HCT116 (cell line): ENCODE data around the gene COMMD4. TPM values are rescaled to one million over a fixed set of nuclear protein-coding genes. Genes with fewer than 3 reads are reported as not detected.

ENCODE experiments used
- ATAC-seq: fragments of 200-7000 bp; cut with Tn5 transposase; 2 replicates; pipeline ENCODE4 v1.9.1; 2020; ENCODE audit warnings: mild to moderate bottlenecking, moderate library complexity
- BruUV-seq: library from RNA; stranded (reverse); fragments of 400-500 nt; replicated peaks from 2 replicates; lab custom pipeline; 2021; lab: Mats Ljungman, UMichigan
- CTCF ChIA-PET: fragments of 300-600 bp; sonication (Branson Sonifier 250); formaldehyde crosslinking; loops from one replicate; lab custom pipeline; 2021; ENCODE audit warnings: antibody characterized with exemption; lab: Charles Lee
- POLR2A ChIA-PET: fragments of 300-600, 350-600 bp; sonication (Branson Sonifier 250); formaldehyde crosslinking; loops from one replicate; lab custom pipeline; 2021; ENCODE audit warnings: antibody characterized with exemption; lab: Charles Lee
- RAD21 ChIA-PET, 2 experiments: fragments of 300-600 bp; sonication (Branson Sonifier 250); formaldehyde crosslinking; loops; one replicate each; lab custom pipeline; 2023; ENCODE audit warnings: low total read pairs in 2 of 2; ENCODE audit not compliant: uncharacterized antibody in 2 of 2, unreplicated experiment in 2 of 2, low non-redundant PET in 1 of 2; lab: Charles Lee
- DNase-seq: peaks from one replicate; pipeline ENCODE4 v3.0.0-alpha.2; 2010; ENCODE audit warnings: low read depth, low spot score
- H2AFZ ChIP-seq: fragments of 200-600 bp; shearing (Covaris generic), sonication (generic); 2 replicates; pipeline ENCODE4 v1.6.1; 2017; ENCODE audit warnings: low read depth, mixed run types, mixed read lengths, antibody characterized with exemption, low read length; ENCODE audit not compliant: poor library complexity, severe bottlenecking
- H3K27ac ChIP-seq: 2 replicates; pipeline ENCODE4 v1.5.1; 2012; ENCODE audit warnings: low read depth, low read length
- H3K27me3 ChIP-seq: fragments of 200-600 bp; sonication (generic); 2 replicates; pipeline ENCODE4 v1.6.1; 2016; ENCODE audit warnings: mixed run types, low read length, mixed read lengths; ENCODE audit not compliant: insufficient read depth
- H3K36me3 ChIP-seq, 2 experiments: fragments of 200-500 bp in 1 of 2; fragments of 200-600 bp in 1 of 2; sonication (Bioruptor generic) in 1 of 2; sonication (generic) in 1 of 2; 2 replicates each; pipeline versions ENCODE4 v1.5.1 to v1.6.1; 2014 to 2016; ENCODE audit warnings: low read length in 2 of 2, inconsistent platforms in 1 of 2, mixed read lengths in 1 of 2, mixed run types in 1 of 2; ENCODE audit not compliant: insufficient read depth in 2 of 2, control insufficient read depth in 1 of 2
- H3K4me1 ChIP-seq, 2 experiments: fragments of 200-600 bp in 1 of 2; sonication (generic) in 1 of 2; 2 replicates each; pipeline versions ENCODE4 v1.5.1 to v1.6.1; 2012 to 2017; ENCODE audit warnings: low read length in 2 of 2, inconsistent platforms in 1 of 2, mild to moderate bottlenecking in 1 of 2, mixed read lengths in 1 of 2, mixed run types in 1 of 2, moderate library complexity in 1 of 2; ENCODE audit not compliant: insufficient read depth in 2 of 2, control insufficient read depth in 1 of 2
- H3K4me2 ChIP-seq: fragments of 200-600 bp; sonication (generic); 2 replicates; pipeline ENCODE4 v1.6.1; 2017; ENCODE audit warnings: mixed run types, low read length, mixed read lengths
- H3K4me3 ChIP-seq, 2 experiments: fragments of 200-600 bp in 1 of 2; sonication (generic) in 1 of 2; replicated peaks in 1 of 2; 2 replicates each; pipeline ENCODE4 v1.5.1; 2011 to 2016; ENCODE audit warnings: low read length in 2 of 2, control low read depth in 1 of 2, low read depth in 1 of 2, mild to moderate bottlenecking in 1 of 2, mixed read lengths in 1 of 2, mixed run types in 1 of 2
- H3K79me2 ChIP-seq: fragments of 200-600 bp; sonication (generic); 2 replicates; pipeline ENCODE4 v1.6.1; 2017; ENCODE audit warnings: mild to moderate bottlenecking, mixed run types, low read length, moderate library complexity, mixed read lengths; ENCODE audit not compliant: insufficient read depth
- H3K9ac ChIP-seq: fragments of 200-600 bp; sonication (generic); 2 replicates; pipeline ENCODE4 v1.6.1; 2016; ENCODE audit warnings: low read length, mixed read lengths
- H3K9me2 ChIP-seq: fragments of 200-600 bp; sonication (generic), shearing (Covaris generic); 2 replicates; pipeline ENCODE4 v1.6.1; 2017; ENCODE audit warnings: mixed run types, mild to moderate bottlenecking, moderate library complexity; ENCODE audit not compliant: insufficient read depth
- H3K9me3 ChIP-seq, 2 experiments: fragments of 200-500 bp in 1 of 2; fragments of 200-600 bp in 1 of 2; sonication (Bioruptor generic) in 1 of 2; sonication (generic) in 1 of 2; 2 replicates each; pipeline ENCODE4 v1.6.1; 2014 to 2017; ENCODE audit warnings: low read length in 2 of 2, mixed read lengths in 2 of 2, inconsistent platforms in 1 of 2, low read depth in 1 of 2, mild to moderate bottlenecking in 1 of 2, mixed run types in 1 of 2, moderate library complexity in 1 of 2; ENCODE audit not compliant: control insufficient read depth in 1 of 2, insufficient read depth in 1 of 2
- H4K20me1 ChIP-seq: fragments of 200-600 bp; sonication (generic), shearing (Covaris generic); 2 replicates; pipeline ENCODE4 v1.6.1; 2017; ENCODE audit warnings: mixed run types, mild to moderate bottlenecking, moderate library complexity; ENCODE audit not compliant: insufficient read depth
- CTCF ChIP-seq, 3 experiments: fragments of 200-600 bp in 1 of 3; sonication (generic) in 1 of 3; IDR thresholded peaks in 2 of 3; conservative IDR thresholded peaks in 1 of 3; 2 replicates each; pipeline ENCODE4 v1.5.1; 2012 to 2017; ENCODE audit warnings: low read depth in 2 of 3, low read length in 2 of 3, antibody characterized with exemption in 1 of 3, borderline replicate concordance in 1 of 3, control low read depth in 1 of 3, mild to moderate bottlenecking in 1 of 3, mixed read lengths in 1 of 3, mixed run types in 1 of 3, moderate library complexity in 1 of 3; ENCODE audit not compliant: insufficient read depth in 1 of 3
- EGR1 ChIP-seq: IDR thresholded peaks from 2 replicates; pipeline ENCODE4 v1.6.1; 2012; ENCODE audit warnings: low read depth
- EZH2phosphoT487 ChIP-seq: fragments of 200-600 bp; IDR thresholded peaks from 2 replicates; pipeline ENCODE4 v1.6.1; 2018; ENCODE audit warnings: antibody characterized with exemption, borderline replicate concordance
- JUND ChIP-seq: IDR thresholded peaks from 2 replicates; pipeline ENCODE4 v1.6.1; 2012
- RAD21 ChIP-seq: IDR thresholded peaks from 2 replicates; pipeline ENCODE4 v1.6.1; 2012; ENCODE audit warnings: low read depth, mild to moderate bottlenecking
- REST ChIP-seq: IDR thresholded peaks from 2 replicates; pipeline ENCODE4 v1.6.1; 2012; ENCODE audit warnings: low read depth
- SRF ChIP-seq: IDR thresholded peaks from 2 replicates; pipeline ENCODE4 v1.6.1; 2012; ENCODE audit warnings: low read depth
- ZNF274 ChIP-seq: fragments of 200-500 bp; sonication (Bioruptor generic); IDR thresholded peaks from 2 replicates; pipeline ENCODE4 v1.6.1; 2014; ENCODE audit warnings: mild to moderate bottlenecking, low read depth, low read length, inconsistent platforms
- intact Hi-C: fragments of 100-400 bp; cut with micrococcal nuclease; formaldehyde crosslinking; loops from 2 replicates; pipeline ENCODE4 v1.10.0; 2022
- total RNA-seq: library from RNA; stranded (reverse); gene quantifications from one replicate; pipeline ENCODE4 v1.2.1, GENCODE V29; 2021; ENCODE audit not compliant: unreplicated experiment

COMMD4 gene
- total RNA-seq, 1 experiment from 2014 or later, result 141 TPM

- H3K9me2 ChIP-seq, result no peaks in the 10 kb centered on the region
- H2AFZ ChIP-seq, result no peak overlapping the region
- TF ChIP-seq JUND (no peak), RAD21 (peak; percentile 26; the same call in 1 of the 2 replicates)
- ATAC-seq, result no peak
- H3K79me2 ChIP-seq, result no peaks in the 10 kb centered on the region
- ChIA-PET POLR2A (no interaction called here), CTCF (no interaction called here), RAD21 (no interaction called here)
- no peak overlapping the region for H3K27ac ChIP-seq
- H3K27me3 ChIP-seq, result no peaks in the 10 kb centered on the region
- no peaks in the 10 kb centered on the region for H3K4me1 ChIP-seq
- no peak overlapping the region for H3K4me3 ChIP-seq
- no peak overlapping the region for H3K4me2 ChIP-seq
- DNase-seq, result no peak
- H4K20me1 ChIP-seq, result no peaks in the 10 kb centered on the region
- intact Hi-C loops, result no loop called here
- H3K9ac ChIP-seq, result no peak overlapping the region
- no TSS peak for BruUV-seq
- H3K36me3 ChIP-seq, result no peaks in the 10 kb centered on the region
- no peaks in the 10 kb centered on the region for H3K9me3 ChIP-seq
Measured at GRCh38 chr15:75328493-75329314, 7.2 kb upstream of the COMMD4 start.

- H3K27ac ChIP-seq, result no peak overlapping the region
- CTCF ChIA-PET, result no interaction called here
- H3K79me2 ChIP-seq, result no peaks in the 10 kb centered on the region
- no peak overlapping the region for H2AFZ ChIP-seq
- H3K4me2 ChIP-seq, result no peak overlapping the region
- no TSS peak for BruUV-seq
- no peak for TF ChIP-seq EGR1
- no peak for TF ChIP-seq ZNF274
- no peak for TF ChIP-seq SRF
- no peak for TF ChIP-seq EZH2phosphoT487
- no peak for TF ChIP-seq REST
- no peak for TF ChIP-seq CTCF (IDR thresholded peaks at IDR 0.05 in 2 of 3, conservative IDR thresholded peaks at IDR 0.05 in 1 of 3; ENCODE audit: borderline replicate concordance in 1 of 3, insufficient read depth in 1 of 3, low read depth in 2 of 3, low read length in 2 of 3)
- intact Hi-C loops, result no loop called here
- DNase-seq, result no peak
- H3K4me3 ChIP-seq, result no peak overlapping the region
- no peaks in the 10 kb centered on the region for H3K27me3 ChIP-seq
- H3K4me1 ChIP-seq, result no peaks in the 10 kb centered on the region
- no peaks in the 10 kb centered on the region for H3K9me2 ChIP-seq
- no peak for ATAC-seq
- RAD21 ChIA-PET, result no interaction called here
- no peaks in the 10 kb centered on the region for H4K20me1 ChIP-seq
- H3K9me3 ChIP-seq, result no peaks in the 10 kb centered on the region
- H3K36me3 ChIP-seq, result no peaks in the 10 kb centered on the region
- POLR2A ChIA-PET, result no interaction called here
- H3K9ac ChIP-seq, result no peak overlapping the region
Measured at GRCh38 chr15:75329571-75329970, 6.3 kb upstream of the COMMD4 start.
